Activated CD4-positive, CD25-positive, alpha-beta regulatory T cell treated with anti-CD3 and anti-CD28 coated beads, Interleukin-2, amount 50 U/mL, for 72 hours (primary cell): ENCODE measurements around the gene GPHA2.

Experiments used
- DNase-seq: peaks from one replicate; pipeline ENCODE4 v3.0.0; 2021

Gene GPHA2

GRCh38 chr11:64909653-64910343 is 25.9 kb downstream of the GPHA2 start:
- no peak for DNase-seq

- no peak for DNase-seq
These were observed 26.9 kb downstream of the GPHA2 start for GRCh38 chr11:64908766-64909165.

DNA sequence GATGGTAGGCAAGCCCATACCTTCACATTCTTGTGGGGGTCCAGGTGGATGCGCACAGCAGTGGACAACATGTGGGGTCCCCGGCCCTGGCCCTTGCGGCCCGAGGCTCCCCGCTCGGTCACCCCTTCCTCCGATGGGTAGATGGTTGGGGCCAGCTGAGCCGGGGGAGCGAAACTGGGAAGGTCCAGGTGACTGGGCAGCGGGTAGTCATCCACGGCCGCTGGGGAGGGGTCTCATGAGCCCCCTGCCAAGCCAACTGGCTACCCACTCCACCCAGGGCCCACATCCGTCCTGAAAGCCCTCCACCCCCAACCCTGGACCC is 29.4 kb downstream of the GPHA2 start:
- no peak for DNase-seq

- DNase-seq, result no peak
These were observed 30.0 kb downstream of the GPHA2 start for GRCh38 chr11:64905516-64906313.

- DNase-seq, result no peak
These were observed 32.3 kb downstream of the GPHA2 start for GRCh38 chr11:64903291-64903833.

DNA sequence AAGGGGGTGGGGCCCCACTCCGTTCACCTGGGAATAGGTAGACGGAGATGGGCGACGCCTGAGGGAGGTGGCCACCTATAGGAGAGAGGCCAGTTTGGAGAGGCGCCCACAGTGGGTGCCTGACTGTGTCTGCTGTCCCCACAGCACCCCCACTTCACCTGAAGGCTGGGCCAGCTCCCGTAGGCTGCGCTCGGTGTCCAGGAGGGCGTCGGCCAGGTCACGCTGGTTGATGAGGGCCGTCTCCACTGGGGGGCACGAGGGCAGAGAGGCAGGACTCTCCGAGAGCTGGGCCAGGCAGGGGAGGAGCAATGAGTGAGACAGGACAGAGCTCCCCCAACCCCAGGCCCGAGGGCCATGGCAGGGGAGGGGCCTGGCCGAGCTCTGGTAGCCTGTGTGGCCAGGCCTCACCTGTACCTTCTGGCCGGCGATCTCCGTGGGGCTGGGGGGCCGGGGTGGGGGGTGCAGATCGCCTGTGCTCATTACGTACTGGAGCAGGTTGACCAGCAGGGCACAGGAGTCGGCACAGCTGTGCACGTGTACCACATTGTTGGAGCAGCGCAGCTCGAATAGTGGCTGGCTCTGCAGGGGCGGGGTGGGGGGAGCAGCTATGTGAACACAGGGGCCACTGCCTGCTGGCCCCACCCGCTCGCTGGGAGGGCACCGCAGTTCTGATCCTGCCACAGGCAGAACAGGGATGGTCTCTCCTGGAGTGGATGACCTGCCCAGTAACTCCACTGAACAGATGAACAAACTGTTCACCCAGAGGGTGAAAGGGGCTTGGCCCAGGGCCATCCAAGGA is 33.4 kb downstream of the GPHA2 start:
- no peak for DNase-seq

GRCh38 chr11:64900774-64901173 is 34.9 kb downstream of the GPHA2 start:
- DNase-seq, result no peak

GRCh38 chr11:64900263-64900678 is 35.4 kb downstream of the GPHA2 start:
- DNase-seq, result peak; percentile 63

DNA sequence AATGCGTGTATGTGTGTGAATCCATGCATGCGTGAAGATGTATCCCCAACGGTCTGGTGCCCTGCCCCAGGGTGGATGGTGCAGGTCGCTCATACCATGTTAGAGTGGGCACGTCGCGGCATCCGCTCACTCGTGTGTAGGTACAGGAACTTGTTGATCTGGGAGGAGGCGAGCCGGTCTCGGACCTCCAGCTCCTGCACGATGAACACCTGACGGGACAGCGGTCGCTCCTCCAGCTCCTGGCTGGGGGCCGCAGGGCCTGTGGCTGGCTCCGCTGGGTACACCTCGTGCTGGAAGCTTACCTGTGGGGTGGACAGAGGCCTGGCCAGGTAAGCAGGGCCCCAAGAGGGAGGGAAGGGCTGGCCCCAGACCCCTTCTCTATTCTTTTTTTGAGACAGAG is 37.2 kb downstream of the GPHA2 start:
- DNase-seq, result no peak

DNA sequence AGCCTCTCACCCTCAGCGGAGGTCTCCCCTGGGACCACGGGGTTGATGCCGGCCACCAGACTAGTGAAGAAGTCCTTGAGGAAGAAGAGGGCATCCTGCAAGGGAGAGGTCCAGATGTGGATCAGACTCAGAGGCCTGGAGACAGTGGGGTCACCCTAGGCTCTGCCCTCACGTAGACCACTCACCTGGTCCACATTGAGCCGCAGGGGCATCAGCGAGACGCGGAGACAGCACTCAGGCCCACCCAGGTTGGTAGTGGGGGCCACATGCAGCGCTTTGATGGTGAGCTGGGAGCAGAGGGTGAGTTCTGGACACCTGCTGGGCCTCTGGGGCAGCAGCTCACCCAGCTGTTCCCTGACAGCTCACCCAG is 37.6 kb downstream of the GPHA2 start:
- DNase-seq, result no peak

GRCh38 chr11:64897381-64898075 is 38.2 kb downstream of the GPHA2 start:
- DNase-seq, result no peak

DNA sequence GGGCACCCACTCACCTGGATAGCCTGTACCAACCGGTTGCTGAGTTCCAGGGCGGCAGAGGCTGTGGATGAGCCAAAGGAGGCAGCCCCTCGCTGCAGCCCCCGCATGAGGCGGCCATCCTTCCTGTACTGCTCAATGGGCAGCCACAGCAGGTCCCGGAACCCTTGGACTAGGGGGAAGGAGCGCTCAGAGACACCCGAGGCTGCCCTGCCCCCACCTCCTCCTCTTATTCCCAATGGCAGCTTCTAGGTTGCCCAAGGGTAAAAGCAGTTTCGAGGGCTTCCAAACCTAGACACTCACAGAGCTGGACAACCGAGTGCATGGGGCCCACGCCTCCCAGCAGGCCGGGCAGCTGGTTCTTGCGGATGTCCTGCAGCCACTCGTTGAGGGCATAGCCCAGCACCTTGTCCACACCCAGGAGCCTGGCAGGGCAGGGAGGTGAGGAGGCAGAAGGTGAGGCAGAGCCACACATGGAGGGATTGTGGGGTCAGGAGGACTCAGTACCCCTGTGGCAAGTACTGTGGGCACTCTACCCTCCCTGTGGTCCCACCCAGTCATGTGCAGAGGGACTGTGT is 39.2 kb downstream of the GPHA2 start:
- DNase-seq, result no peak

- no peak for DNase-seq
These were observed 40.8 kb downstream of the GPHA2 start for GRCh38 chr11:64894812-64895452.

DNA sequence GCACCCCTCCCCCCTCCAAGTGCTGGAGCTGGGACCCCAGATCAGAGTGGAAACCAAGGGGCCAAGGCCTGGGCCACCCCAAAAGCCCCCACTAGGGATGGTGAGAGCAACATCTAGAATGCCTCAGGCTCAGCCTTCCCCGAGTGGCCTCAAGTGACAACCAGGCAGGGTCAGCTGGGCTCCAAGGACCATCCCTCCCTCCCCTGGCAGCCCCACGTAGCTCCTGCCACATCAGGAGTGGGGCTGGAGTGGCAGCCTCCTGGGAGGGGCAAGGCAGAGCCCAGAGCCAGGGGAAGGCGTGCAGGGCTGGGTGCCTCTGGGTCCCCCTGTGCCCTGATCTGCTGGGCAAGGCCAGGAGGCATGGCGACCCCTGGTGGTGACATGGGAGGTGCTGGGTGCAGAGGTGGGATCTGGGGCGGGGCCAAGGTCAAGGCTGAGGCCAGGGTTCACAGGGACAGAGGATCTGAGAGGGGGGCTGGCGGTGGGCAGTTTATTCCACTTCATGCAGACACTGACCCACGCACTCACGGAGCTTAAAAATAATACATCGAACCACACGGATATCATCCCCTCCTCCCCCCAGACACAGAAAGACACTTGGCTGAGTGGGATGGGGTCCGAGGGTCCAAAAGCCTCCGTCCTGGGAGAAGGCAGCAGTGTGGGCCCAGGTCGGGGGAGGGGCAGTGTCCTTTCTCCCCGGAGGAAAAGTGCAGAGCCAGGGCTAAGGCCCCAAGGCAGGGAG is 41.5 kb downstream of the GPHA2 start:
- DNase-seq, result peak; percentile 89

DNA sequence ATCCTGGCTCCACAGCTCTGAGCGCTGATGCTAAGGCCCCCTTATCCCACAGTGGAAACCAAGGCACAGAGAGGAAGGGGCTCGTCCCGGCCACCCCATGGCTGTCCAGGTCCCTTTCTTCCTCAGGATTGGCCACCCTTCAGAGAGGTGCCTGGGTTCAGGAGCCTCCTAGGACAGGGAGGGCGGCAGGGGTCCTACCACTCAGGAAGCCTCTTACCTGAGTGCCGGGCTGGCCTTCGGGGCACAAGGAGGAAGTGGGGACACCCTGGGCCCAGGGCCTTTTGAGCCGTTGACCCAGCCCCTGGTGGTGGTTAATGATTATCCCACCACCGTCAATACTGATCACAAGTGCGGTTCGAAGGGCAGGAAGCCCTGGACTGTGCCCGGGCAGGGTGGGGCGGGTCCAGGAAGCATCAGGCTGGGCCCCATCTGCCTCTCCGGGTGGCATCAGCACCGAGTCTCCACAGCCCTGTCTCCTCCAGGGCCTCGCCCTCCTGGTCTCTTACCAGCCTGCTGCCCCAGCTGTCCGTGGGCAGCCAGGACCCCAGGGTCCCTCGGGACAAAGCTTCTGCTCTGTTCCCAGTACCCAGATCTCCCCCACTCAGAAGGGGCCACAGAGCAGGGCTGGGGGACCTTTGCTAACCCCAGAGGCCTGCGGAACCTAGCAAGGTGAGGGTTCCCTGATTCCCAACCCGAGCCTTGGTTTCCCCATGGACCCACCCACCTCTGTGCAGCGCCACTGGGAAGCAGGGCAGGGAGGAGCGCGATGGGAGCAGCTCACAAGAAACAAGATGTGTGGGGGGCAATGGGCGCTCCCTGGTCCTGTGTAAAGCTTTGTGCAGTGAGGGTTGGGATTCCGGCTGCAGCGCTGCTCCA is 42.3 kb downstream of the GPHA2 start:
- DNase-seq, result no peak

DNA sequence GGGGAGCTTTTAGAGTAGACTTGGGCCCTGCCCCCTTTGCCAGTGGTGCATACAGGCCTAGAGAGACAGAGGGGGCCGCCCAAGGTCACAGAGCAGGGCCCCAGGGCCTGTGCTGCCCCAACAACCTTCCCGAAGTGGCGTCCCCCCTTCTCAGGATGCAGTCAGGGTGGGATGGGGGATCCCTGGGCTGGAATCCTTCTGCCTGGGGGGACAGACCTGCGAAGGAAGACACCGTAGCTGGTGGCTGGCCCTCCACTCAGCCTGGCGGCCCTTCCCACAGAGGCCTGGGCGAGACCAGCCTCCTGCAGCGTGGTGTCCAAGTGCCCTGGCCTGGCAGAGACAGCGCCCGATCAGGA is 42.9 kb downstream of the GPHA2 start:
- DNase-seq, result no peak

DNA sequence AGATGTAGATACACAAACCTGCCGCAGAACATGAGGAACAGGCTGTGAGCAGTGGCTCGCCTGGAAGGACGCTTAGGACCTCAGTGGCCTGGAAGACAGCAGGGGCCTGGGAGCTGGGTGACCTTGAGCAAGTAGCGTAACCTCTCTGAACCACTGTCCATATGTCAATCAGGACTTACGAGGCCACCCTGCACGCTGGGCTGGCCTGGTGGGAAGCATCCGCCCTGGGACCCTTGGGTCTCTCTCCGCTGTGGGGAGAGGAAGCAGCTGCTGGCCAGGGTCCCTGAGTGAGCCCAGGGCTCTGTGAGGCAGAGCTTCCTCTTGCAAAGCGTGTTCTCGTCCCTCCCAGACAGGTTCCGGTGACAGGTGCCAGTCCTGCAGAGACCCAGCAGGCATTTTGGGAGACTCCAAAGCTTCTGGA is 43.3 kb downstream of the GPHA2 start:
- no peak for DNase-seq

DNA sequence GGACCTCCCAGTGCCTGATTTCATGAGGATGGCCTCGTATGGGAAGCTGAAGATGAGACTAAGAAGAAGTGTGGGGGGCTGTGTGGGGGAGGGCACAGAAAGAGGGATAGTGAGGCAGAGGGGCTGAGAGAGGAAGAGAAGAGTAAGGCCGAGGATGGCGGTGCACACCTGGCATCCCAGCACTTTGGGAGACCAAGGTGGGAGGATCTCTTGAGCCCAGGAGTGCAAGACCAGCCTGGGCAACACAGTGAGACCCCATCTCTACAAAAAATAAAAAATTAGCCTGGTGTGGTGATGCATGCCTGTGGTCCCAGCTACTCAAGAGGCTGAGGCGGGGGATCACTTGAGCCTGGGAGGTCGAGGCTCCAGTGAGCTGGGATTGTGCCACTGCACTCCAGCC is 43.8 kb downstream of the GPHA2 start:
- DNase-seq, result no peak

- no peak for DNase-seq
These were observed 44.4 kb downstream of the GPHA2 start for GRCh38 chr11:64891215-64891848.

DNA sequence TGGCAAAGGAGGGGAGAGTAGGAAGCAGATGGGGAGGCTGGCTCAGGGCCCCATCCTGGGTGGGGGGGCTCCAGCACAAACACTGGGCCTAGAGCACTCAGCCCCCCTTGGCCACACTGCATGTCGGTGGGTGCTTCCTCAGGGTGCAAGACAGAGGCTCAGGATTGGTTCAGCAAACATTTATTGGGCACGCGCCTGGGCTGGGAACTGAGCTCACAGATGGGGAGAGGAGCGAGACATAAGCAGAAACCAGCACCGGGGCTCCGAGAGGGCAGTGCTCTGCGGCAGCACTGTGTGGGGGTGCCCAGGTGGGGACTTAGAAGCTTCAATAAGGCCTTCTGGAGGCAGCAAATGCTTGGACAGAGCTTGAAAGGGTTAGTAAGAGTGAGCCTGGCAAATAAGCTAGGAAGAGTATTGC is 45.2 kb downstream of the GPHA2 start:
- DNase-seq, result no peak
